SK-N-SH treated with all-trans-retinoic acid at 6 μM for 48 hours (cell line): ENCODE data around the gene INHBB.

ENCODE experiments used
- ATAC-seq: fragments of 200-7000 bp; cut with Tn5 transposase; 3 replicates; pipeline ENCODE4 v1.9.1; 2020; ENCODE audit warnings: mild to moderate bottlenecking, moderate library complexity
- BACH2 ChIP-seq: fragments of 250-450 bp; sonication (Bioruptor Pico); IDR thresholded peaks from 2 replicates; pipeline ENCODE4 v1.9.0; 2021; ENCODE audit warnings: mild to moderate bottlenecking, borderline replicate concordance
- CSDC2 ChIP-seq: fragments of 250-450 bp; sonication (Bioruptor Pico); IDR thresholded peaks from 2 replicates; pipeline ENCODE4 v1.5.0; 2020; ENCODE audit warnings: mild to moderate bottlenecking, moderate library complexity
- ESRRG ChIP-seq: fragments of 250-450 bp; sonication (Bioruptor Pico); IDR thresholded peaks from 2 replicates; pipeline ENCODE4 v1.6.1; 2021; ENCODE audit warnings: mild to moderate bottlenecking
- GLIS3 ChIP-seq: fragments of 250-450 bp; sonication (Bioruptor Pico); IDR thresholded peaks from 2 replicates; pipeline ENCODE4 v1.5.0; 2020; ENCODE audit warnings: mild to moderate bottlenecking, moderate library complexity
- ISL1 ChIP-seq: fragments of 250-450 bp; sonication (Bioruptor Pico); IDR thresholded peaks from 2 replicates; pipeline ENCODE4 v2.1.2; 2022; ENCODE audit warnings: mild to moderate bottlenecking, moderate library complexity
- OSR1 ChIP-seq: fragments of 250-450 bp; sonication (Bioruptor Pico); IDR thresholded peaks from 2 replicates; pipeline ENCODE4 v1.8.0; 2022; ENCODE audit warnings: moderate library complexity, mild to moderate bottlenecking, inconsistent platforms
- PPARA ChIP-seq: fragments of 250-450 bp; sonication (Bioruptor Pico); IDR thresholded peaks from 2 replicates; pipeline ENCODE4 v1.5.0; 2020; ENCODE audit warnings: mild to moderate bottlenecking, borderline replicate concordance
- SNAI2 ChIP-seq: fragments of 250-450 bp; sonication (Bioruptor Pico); IDR thresholded peaks from 2 replicates; pipeline ENCODE4 v1.5.0; 2020; ENCODE audit warnings: mild to moderate bottlenecking, moderate library complexity
- TCF4 ChIP-seq: fragments of 250-450 bp; sonication (Bioruptor Pico); IDR thresholded peaks from 2 replicates; pipeline ENCODE4 v1.8.0; 2021; ENCODE audit warnings: mild to moderate bottlenecking, moderate library complexity, borderline replicate concordance
- TOX ChIP-seq: fragments of 250-450 bp; sonication (Bioruptor Pico); IDR thresholded peaks from 2 replicates; pipeline ENCODE4 v1.8.0; 2021; ENCODE audit warnings: mild to moderate bottlenecking, moderate library complexity, borderline replicate concordance
- TSHZ2 ChIP-seq: fragments of 250-450 bp; sonication (Bioruptor Pico); IDR thresholded peaks from 2 replicates; pipeline ENCODE4 v1.5.0; 2020; ENCODE audit warnings: mild to moderate bottlenecking, moderate library complexity
- ZC3H10 ChIP-seq: fragments of 250-450 bp; sonication (Bioruptor Pico); IDR thresholded peaks from 2 replicates; pipeline ENCODE4 v1.5.1; 2021; ENCODE audit warnings: mild to moderate bottlenecking, moderate library complexity
- ZFP3 ChIP-seq: fragments of 250-450 bp; sonication (Bioruptor Pico); IDR thresholded peaks from 2 replicates; pipeline ENCODE4 v1.5.0; 2020; ENCODE audit warnings: mild to moderate bottlenecking, moderate library complexity
- ZNF565 ChIP-seq: fragments of 450-650 bp; formaldehyde crosslinking; conservative IDR thresholded peaks from 2 replicates; pipeline ENCODE4 v1.5.0; 2020; ENCODE audit warnings: low read depth, mild to moderate bottlenecking, moderate library complexity
- ZNF70 ChIP-seq: fragments of 450-650 bp; formaldehyde crosslinking; IDR thresholded peaks from 2 replicates; pipeline ENCODE4 v1.5.0; 2020; ENCODE audit warnings: mild to moderate bottlenecking, moderate library complexity
- ZNF8 ChIP-seq: fragments of 450-650 bp; formaldehyde crosslinking; IDR thresholded peaks from 2 replicates; pipeline ENCODE4 v1.5.0; 2020; ENCODE audit warnings: mild to moderate bottlenecking, moderate library complexity
- TF ChIP-seq, protein P1 (sequence below): fragments of 250-450 bp; sonication (Bioruptor Pico); IDR thresholded peaks from 2 replicates; pipeline ENCODE4 v1.5.1; 2020; ENCODE audit warnings: low read depth, mild to moderate bottlenecking, moderate library complexity
- TF ChIP-seq, protein P2 (sequence below): fragments of 250-450 bp; sonication (Bioruptor Pico); IDR thresholded peaks from 2 replicates; pipeline ENCODE4 v1.8.0; 2020; ENCODE audit warnings: mild to moderate bottlenecking, moderate library complexity, borderline replicate concordance
- TF ChIP-seq, protein P3 (sequence below): fragments of 250-450 bp; sonication (Bioruptor Pico); IDR thresholded peaks from 2 replicates; pipeline ENCODE4 v1.5.1; 2021; ENCODE audit warnings: mild to moderate bottlenecking, moderate library complexity
- TF ChIP-seq, protein P4 (sequence below): fragments of 250-450 bp; sonication (Bioruptor Pico); IDR thresholded peaks from 2 replicates; pipeline ENCODE4 v1.8.0; 2021; ENCODE audit warnings: low read depth, mild to moderate bottlenecking, moderate library complexity, borderline replicate concordance

INHBB gene

GRCh38 chr2:120396861-120397811 lies 51.2 kb downstream of the INHBB start:
- ATAC-seq = no peak
- no peak for TF ChIP-seq TOX (CRISPR knock-in tag)
- TF ChIP-seq, protein P1, sequence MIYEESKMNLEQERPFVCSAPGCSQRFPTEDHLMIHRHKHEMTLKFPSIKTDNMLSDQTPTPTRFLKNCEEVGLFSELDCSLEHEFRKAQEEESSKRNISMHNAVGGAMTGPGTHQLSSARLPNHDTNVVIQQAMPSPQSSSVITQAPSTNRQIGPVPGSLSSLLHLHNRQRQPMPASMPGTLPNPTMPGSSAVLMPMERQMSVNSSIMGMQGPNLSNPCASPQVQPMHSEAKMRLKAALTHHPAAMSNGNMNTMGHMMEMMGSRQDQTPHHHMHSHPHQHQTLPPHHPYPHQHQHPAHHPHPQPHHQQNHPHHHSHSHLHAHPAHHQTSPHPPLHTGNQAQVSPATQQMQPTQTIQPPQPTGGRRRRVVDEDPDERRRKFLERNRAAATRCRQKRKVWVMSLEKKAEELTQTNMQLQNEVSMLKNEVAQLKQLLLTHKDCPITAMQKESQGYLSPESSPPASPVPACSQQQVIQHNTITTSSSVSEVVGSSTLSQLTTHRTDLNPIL (CRISPR knock-in tag) = no peak
- no peak for TF ChIP-seq ZNF8 (CRISPR knock-in tag)
- no peak for TF ChIP-seq GLIS3 (CRISPR knock-in tag)
- no peak for TF ChIP-seq ISL1 (CRISPR knock-in tag)
- no peak for TF ChIP-seq ZFP3

DNA sequence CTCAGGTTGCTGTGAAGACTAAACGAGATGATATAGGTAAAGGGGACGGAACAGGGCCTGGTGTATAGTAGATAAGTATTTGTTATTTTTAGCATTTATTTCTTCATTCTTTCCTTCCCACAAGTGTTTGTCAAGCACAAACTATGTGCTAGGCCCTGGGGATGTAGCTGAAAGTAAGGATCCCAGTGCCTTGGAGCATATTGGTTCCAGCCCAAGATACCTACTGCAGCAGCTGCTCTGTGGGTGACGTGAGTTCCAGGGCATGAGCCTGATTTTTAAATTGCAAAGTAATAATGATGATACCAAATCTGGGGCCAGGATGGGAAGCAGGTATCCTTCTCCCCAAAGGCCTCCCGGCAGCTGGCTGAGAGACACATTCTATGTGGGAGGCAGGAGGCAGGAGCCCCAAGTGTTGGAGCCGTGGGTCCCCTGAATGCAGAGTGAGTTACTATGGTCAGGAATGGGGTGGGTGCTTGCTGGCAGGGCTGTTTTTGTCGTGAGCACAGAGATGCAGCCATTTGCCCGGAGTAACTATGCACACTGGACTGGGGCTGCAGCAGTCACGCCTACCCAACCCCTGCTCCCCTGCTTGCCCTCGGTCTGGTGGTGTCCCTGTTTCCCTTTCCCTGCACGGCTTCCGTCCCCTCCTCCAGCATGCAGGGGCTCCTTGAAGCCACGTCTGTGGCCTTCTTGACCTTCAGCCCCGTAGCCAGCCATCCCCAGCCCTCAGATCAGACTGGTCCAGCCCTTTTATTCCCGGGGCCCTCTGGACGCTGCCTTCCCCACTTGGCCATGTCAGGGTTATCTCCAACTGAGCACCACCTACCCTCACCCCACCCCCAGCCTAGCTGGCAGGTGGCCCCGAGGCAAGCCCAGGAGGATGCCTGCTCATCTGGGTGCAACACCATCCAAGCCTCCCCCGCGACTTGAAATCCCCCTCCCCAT lies 52.4 kb downstream of the INHBB start:
- no peak for ATAC-seq
- TF ChIP-seq BACH2 = no peak
- no peak for TF ChIP-seq TCF4 (CRISPR knock-in tag)
- no peak for TF ChIP-seq ZC3H10 (CRISPR knock-in tag)
- TF ChIP-seq ZNF565 (CRISPR knock-in tag) = no peak
- no peak for TF ChIP-seq CSDC2 (CRISPR knock-in tag)
- no peak for TF ChIP-seq PPARA (CRISPR knock-in tag)
- TF ChIP-seq, protein P2, sequence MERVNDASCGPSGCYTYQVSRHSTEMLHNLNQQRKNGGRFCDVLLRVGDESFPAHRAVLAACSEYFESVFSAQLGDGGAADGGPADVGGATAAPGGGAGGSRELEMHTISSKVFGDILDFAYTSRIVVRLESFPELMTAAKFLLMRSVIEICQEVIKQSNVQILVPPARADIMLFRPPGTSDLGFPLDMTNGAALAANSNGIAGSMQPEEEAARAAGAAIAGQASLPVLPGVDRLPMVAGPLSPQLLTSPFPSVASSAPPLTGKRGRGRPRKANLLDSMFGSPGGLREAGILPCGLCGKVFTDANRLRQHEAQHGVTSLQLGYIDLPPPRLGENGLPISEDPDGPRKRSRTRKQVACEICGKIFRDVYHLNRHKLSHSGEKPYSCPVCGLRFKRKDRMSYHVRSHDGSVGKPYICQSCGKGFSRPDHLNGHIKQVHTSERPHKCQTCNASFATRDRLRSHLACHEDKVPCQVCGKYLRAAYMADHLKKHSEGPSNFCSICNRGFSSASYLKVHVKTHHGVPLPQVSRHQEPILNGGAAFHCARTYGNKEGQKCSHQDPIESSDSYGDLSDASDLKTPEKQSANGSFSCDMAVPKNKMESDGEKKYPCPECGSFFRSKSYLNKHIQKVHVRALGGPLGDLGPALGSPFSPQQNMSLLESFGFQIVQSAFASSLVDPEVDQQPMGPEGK (CRISPR knock-in tag) = no peak

DNA sequence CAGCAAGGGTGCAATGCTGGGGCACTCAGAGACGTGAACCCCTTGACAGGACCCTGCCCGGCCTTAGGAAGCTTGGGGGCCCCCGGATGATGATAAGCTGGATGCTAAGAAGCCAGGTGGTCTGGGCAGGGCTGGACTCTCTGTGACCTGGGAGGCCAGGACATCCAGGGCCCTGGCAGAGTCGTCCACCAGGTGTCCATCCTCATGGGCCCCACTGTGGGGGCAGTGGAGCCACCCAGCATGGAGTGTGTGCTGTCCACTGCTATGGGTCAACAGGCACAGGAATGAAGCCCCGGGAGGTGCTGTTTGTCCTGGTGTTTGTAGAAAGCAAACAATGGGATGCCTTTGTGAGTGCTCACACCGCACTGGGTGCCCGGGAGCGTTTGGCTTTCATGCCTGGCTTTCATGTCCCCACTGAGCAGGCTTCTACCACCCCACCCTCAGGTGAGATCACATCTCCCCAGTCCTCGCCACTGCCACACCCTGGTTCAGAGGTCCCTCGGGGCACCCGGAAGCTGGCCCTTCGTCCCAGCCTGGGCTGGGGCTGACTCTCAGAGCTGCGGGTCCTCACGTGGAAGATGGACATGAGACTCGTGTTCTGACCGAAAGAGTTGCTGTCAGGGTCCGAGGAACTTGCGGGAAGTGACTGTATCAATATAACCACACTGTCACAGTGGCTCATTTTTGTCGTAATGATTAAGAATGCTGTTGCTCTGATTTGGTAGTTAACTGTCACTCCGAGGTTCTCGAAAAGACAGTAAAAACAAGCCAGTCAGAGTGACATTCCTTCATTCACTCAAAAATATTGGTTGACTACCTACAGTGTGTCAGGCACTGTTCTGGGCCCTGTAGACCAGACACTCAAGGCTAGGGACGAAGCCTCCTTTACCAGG lies 53.3 kb downstream of the INHBB start:
- no peak for ATAC-seq
- TF ChIP-seq OSR1 (CRISPR knock-in tag) = no peak
- TF ChIP-seq ISL1 (CRISPR knock-in tag) = no peak
- no peak for TF ChIP-seq BACH2
- TF ChIP-seq, protein P3, sequence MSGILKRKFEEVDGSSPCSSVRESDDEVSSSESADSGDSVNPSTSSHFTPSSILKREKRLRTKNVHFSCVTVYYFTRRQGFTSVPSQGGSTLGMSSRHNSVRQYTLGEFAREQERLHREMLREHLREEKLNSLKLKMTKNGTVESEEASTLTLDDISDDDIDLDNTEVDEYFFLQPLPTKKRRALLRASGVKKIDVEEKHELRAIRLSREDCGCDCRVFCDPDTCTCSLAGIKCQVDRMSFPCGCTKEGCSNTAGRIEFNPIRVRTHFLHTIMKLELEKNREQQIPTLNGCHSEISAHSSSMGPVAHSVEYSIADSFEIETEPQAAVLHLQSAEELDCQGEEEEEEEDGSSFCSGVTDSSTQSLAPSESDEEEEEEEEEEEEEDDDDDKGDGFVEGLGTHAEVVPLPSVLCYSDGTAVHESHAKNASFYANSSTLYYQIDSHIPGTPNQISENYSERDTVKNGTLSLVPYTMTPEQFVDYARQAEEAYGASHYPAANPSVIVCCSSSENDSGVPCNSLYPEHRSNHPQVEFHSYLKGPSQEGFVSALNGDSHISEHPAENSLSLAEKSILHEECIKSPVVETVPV (CRISPR knock-in tag) = no peak
- no peak for TF ChIP-seq TOX (CRISPR knock-in tag)
- TF ChIP-seq TCF4 (CRISPR knock-in tag) = no peak
- TF ChIP-seq CSDC2 (CRISPR knock-in tag) = no peak
- TF ChIP-seq, protein P1 (CRISPR knock-in tag) = no peak
- no peak for TF ChIP-seq ESRRG
- TF ChIP-seq ZNF565 (CRISPR knock-in tag) = no peak
- TF ChIP-seq ZC3H10 (CRISPR knock-in tag) = no peak
- no peak for TF ChIP-seq TSHZ2 (CRISPR knock-in tag)
- TF ChIP-seq, protein P4, sequence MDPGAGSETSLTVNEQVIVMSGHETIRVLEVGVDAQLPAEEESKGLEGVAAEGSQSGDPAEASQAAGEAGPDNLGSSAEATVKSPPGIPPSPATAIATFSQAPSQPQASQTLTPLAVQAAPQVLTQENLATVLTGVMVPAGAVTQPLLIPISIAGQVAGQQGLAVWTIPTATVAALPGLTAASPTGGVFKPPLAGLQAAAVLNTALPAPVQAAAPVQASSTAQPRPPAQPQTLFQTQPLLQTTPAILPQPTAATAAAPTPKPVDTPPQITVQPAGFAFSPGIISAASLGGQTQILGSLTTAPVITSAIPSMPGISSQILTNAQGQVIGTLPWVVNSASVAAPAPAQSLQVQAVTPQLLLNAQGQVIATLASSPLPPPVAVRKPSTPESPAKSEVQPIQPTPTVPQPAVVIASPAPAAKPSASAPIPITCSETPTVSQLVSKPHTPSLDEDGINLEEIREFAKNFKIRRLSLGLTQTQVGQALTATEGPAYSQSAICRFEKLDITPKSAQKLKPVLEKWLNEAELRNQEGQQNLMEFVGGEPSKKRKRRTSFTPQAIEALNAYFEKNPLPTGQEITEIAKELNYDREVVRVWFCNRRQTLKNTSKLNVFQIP (CRISPR knock-in tag) = no peak
- TF ChIP-seq SNAI2 = no peak
- TF ChIP-seq ZNF70 = no peak
- TF ChIP-seq ZFP3 = no peak
- TF ChIP-seq, protein P2 (CRISPR knock-in tag) = no peak
